Measurements from ENCODE around the gene CPSF4. TPM values are rescaled to one million over a fixed set of nuclear protein-coding genes. Genes with fewer than 3 reads are reported as not detected.

CPSF4 gene
- total RNA-seq, 1 donor from 2014 or later: 15.0 TPM

GRCh38 chr7:99437946-99438572 is 684 bp upstream of the CPSF4 start:
- no peak for DNase-seq (ENCODE audit: low spot score)
- intact Hi-C loops (cut with DNase I): loop anchor here (1.0 kb wide), 1 partner anchor 28 kb away; the partner anchor contains the start of gene ATP5MF

DNA sequence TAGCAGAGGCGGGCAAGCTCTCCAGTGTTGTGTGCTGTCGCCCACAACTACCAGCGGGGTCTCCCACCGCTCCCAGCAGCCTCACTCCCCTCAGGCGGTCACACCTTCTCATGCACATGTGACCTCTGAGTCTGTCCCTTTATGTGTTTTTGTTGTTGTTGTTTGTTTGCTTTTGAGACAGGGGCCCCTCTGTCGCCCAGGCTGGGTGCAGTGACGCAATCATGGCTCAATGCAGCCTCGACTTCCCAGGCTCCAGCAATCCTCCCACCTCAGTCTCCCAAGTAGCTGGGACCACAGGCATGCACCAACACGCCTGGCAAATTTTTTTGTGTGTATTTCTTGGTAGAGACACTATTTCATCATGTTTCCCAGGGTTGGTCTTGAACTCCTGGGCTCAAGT is 1.5 kb downstream of the CPSF4 start:
- intact Hi-C loops (cut with DNase I): no loop called here
- no peak for DNase-seq (ENCODE audit: low spot score)

DNA sequence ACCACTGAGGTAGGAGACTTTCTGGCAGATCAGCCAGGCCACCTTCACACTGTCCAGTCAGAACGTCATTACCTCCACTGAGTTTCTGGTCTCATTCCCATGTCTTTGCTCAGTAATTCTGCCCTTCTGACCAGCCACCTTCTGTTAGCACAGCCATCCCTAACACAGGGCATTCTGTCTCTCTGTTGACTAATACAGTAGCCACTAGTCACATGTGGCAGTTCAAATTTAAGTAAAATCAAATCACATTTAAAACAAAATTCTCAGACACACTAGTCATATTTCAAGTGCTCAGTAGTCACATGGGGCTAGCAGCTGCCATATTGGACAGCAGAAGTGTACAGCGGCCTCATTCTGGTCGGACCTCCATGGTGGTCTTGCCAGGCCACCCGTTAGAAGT is 7.4 kb downstream of the CPSF4 start:
- DNase-seq (ENCODE audit: low spot score): no peak
- intact Hi-C loops (cut with DNase I): no loop called here

DNA sequence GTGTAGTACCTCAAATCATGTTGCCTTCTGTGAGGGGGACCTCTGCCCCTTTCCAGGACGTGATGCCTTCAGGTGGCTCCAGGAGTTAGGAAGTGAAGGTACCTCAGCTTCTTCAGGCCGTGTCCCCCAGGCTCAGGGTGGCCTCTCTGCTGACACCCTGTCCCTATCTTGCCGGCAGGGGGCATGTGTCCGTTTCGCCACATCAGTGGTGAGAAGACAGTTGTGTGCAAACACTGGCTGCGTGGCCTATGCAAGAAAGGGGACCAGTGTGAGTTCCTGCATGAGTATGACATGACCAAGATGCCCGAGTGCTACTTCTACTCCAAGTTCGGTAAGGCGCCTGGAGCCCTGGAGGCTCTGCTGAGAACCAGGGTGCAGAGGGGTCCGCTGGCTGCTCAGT is 9.2 kb downstream of the CPSF4 start:
- intact Hi-C loops (cut with DNase I): no loop called here
- DNase-seq (ENCODE audit: low spot score): no peak

DNA sequence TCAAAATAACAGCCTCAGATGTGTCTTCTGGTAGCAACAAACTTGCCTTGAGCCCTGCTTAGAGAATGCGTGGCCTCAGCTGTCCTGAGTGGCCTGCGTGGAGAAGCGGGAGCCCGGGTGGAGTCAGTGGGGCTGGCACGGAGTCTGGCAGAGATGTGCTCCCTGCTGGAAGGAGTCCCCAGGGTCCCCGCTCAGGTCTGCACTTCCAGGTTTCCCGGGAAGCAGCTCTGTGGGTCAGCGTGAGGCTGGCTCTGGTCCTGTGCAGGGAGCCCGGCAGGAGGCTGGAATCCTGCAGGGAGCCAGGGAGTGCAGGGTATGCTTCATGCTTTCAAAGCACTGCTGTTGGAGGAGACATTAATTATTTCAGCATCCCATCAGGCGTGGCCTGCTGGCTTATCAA is 10.1 kb downstream of the CPSF4 start:
- no peak for DNase-seq (ENCODE audit: low spot score)
- intact Hi-C loops (cut with DNase I): no loop called here

DNA sequence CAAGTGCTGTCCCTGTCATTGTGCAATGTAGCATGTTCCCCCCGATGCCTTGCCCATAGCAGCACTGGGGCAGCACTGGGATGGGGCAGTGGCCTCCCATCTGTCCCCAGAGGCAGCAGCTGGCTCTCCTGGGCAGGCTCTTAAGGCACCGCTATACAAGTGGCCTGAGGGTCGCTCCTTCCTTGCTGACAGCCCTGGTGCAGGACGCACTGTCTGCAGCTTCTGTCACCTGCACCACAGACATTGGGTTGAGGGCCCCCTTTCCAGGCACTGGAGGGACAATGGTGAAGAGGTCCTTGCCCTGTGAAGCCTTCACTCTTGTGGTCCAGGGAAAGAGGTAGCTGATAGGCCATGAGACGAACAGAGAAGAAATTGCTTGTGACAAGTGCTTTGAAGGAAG is 10.6 kb downstream of the CPSF4 start:
- intact Hi-C loops (cut with DNase I): no loop called here
- no peak for DNase-seq (ENCODE audit: low spot score)

DNA sequence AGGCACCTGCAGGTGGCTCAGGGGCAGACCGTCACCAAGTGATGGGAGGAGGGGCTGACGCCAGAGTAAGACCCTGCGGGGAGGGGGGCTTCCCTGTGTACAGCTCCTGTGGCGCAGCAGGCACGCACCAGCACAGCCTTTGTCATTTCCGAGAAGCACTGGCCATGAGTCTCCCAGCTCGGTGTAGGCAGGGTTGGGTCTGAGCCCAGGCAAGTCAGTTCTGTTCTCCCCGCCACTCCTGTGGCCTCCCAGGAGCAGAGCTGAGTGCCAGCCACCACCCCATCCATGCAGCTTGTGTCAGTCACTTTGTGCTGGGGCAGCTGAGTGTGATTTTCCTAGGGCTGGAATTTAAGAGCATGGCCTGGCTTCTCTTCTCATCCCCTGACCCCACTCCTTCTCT is 13.2 kb downstream of the CPSF4 start:
- intact Hi-C loops (cut with DNase I): no loop called here
- DNase-seq (ENCODE audit: low spot score): no peak

DNA sequence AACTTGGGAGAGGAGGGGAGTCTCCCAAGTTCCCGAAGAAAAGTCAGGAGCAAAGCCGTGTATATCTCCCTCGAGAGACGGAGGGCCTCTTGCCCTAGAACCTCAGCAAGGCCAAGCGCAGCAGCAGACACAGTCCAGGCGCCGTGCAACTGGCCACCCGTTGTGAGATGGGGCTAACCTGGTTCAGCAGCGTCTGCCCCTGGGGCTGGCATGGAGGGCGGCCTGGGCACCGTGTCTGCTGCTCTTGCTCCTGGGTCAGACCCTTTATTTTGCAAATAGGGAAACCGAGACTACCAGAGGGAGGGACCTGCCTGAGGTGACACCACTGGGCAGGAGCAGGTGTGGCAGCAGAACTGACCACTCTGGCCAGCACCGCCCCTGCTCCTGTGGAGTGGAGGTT is 13.8 kb downstream of the CPSF4 start:
- intact Hi-C loops (cut with DNase I): no loop called here
- no peak for DNase-seq (ENCODE audit: low spot score)

DNA sequence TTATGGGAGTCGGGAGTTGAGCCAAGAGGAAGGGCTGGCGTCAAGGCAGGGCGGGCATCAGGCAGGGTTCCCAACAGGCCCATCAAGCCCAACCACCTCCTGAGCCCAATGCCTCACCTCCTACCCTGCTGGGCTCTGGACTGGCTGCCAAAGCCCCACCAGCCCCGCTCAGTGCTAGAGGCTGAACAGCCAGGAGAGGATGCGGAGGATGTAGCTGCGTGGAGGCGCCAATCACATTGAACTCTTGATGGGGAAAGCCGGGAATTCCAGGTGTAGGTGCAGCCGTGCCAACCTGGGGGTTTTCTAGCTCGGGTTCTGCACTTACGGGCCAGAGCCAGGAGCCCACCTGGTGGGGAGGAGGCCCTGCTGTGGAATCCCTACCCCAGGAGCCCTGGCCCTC is 14.4 kb downstream of the CPSF4 start:
- intact Hi-C loops (cut with DNase I): no loop called here
- DNase-seq (ENCODE audit: low spot score): no peak

DNA sequence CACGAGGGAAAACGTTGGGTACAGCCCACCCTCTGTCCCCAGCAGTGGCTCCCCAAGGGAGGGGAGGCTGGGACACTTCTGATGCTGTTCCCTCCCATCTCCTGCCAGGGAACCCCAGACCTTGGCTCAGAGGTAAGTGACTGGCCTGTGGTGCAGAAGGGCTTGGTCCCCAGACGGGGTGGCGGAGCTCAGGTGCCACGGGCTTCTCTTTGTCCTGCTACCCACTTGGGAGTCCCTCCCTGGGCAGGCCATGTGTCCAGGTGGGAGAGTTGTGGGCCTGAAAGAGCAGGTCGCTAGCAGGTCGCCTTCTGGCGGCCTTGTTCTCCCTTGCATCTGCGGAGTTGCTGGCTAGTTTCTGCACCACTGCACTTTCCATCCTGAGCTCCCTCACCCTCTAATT is 17.1 kb downstream of the CPSF4 start:
- intact Hi-C loops (cut with DNase I): no loop called here
- no peak for DNase-seq (ENCODE audit: low spot score)

DNA sequence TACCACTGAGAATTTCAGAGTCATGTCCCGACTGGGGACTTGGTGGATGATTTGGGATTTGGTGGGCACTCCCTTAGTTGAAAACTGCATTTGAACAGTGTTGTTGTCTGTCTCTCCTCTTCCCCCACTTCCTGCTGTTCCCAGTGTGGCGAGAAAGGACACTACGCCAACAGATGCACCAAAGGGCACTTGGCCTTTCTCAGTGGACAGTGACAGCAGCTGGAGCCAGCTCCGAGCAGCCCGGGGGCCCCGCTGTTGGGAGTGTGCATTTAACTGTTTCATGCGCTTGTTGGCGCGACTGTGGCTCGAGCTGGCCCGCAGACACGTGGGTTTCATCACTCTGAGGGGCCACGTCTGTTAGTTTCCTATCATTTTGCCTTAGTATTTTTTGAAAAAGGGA is 17.5 kb downstream of the CPSF4 start:
- DNase-seq (ENCODE audit: low spot score): no peak
- intact Hi-C loops (cut with DNase I): no loop called here

DNA sequence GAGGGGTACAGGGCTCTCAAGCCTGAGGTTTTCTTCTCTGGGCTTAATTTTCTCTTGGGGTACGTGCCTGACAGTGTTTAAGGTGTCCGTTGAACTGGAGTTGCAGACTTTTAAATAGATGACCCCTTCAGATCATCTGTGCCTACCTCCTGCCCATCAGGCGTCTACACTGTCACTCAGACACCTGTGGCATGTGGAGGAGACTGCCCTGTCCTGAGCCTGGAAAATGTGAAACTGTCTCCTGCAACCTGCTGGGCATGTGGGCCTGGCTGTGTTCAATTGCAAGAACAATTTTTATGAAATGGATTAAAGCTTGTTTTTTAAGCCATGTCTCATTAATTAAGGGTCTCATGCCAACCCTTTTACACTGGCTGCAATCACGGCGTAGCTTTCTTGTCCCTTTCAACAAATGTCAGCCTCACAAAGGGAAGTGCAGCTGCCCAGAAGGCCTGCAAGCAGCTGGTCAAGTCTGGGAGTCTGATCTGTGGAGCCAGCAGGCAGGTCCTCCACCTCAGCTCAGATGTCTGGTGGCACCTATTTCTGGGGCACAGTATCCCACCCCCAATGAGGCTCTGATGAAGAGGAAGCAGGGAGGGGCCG is 18.4 kb downstream of the CPSF4 start:
- no peak for DNase-seq (ENCODE audit: low spot score)
- intact Hi-C loops (cut with DNase I): no loop called here

- no peak for DNase-seq (ENCODE audit: low spot score)
- intact Hi-C loops (cut with DNase I): no loop called here
Observed at GRCh38 chr7:99457650-99458493, 19.1 kb downstream of the CPSF4 start.

- DNase-seq (ENCODE audit: low spot score): no peak
- intact Hi-C loops (cut with DNase I): no loop called here
Observed at GRCh38 chr7:99459087-99459486, 20.3 kb downstream of the CPSF4 start.

DNA sequence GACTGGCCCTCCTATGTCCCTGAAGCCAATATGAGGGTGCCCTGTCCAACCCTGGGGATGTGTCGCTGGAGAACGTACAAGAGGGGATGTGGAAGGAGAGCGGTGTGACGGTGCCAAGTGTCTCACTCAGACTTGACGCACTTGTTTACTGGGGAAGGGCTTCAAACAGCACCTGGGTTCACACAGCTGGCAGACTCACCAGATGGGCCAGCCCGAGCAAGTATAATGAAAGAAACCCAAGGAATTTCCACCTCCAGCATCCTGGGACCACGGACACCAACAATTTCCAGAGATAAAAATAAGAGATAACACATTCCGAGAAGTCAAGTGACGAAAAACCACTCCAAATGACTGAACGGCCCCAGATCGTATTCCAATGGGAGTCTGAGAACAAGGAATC is 21.9 kb downstream of the CPSF4 start:
- no peak for DNase-seq (ENCODE audit: low spot score)
- intact Hi-C loops (cut with DNase I): no loop called here

DNA sequence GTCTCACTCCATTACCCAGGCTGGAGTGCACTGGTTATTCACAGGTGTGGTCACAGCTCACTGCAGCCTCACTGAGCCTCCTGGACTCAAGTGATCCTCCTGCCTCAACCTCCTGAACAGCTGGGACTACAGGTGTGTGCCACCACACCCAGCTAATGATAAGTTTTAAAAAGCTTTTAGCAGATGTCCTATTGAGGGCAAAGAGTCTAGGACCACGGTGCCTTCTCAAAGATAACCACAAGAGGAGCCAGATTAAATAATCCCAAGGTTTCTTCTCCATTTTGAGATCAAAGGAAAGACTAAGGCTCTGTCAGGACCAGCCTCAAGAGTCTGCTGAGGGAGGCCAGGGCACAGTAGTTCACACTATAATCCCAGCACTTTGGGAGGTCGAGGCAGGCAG is 22.5 kb downstream of the CPSF4 start:
- intact Hi-C loops (cut with DNase I): no loop called here
- no peak for DNase-seq (ENCODE audit: low spot score)

- no peak for DNase-seq (ENCODE audit: low spot score)
- intact Hi-C loops (cut with DNase I): no loop called here
Observed at GRCh38 chr7:99465421-99465768, 26.7 kb downstream of the CPSF4 start.

- intact Hi-C loops (cut with DNase I): no loop called here
- no peak for DNase-seq (ENCODE audit: low spot score)
Observed at GRCh38 chr7:99468336-99468918, 29.7 kb downstream of the CPSF4 start.

DNA sequence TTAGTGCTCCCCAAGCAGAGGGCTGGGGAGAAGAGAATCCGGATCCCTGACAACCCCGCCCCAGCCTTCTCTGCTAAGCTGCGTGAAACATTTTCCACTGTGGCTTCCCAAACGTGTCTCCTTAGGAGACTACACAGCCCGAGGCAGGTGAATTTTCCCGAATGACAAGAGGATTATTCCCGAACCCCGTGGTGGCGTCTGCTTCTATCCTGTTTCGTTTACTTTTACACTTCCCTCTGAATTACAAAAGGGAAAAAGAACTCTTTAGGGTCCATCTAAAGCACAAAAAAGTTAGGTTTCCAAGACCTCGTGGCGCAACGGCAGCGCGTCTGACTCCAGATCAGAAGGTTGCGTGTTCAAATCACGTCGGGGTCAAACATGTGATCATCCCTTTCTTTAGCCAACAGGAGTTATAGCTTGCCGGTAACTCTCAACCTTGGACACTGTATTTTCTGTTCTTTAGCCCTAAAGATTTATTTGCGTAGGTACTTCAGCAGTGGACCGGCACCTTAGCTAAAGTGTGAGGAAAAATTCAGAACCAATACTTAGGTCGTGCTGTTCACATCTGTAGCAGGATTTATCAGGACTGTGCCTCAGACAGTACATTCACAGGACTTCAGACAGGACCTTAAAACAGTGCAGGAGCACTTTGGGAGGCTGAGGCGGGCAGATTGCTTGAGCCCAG is 30.8 kb downstream of the CPSF4 start:
- DNase-seq (ENCODE audit: low spot score): no peak

More for the DNA sequence above, 30.8 kb downstream of the CPSF4 start:
- intact Hi-C loops (cut with DNase I): no loop called here
